HEK293 (cell line): ENCODE data around the gene CLCNKA.

Experiments
- BCL11B ChIP-seq: fragments of 450-650 bp; formaldehyde crosslinking; IDR thresholded peaks from 2 replicates; pipeline ENCODE4 v1.5.1; 2016; ENCODE audit warnings: low read depth, missing biosample characterization, missing genetic modification characterization
- SETDB1 ChIP-seq: IDR thresholded peaks from one replicate; pipeline ENCODE4 v1.6.1; 2017; ENCODE audit warnings: mild to moderate bottlenecking, low read length, moderate library complexity, mixed read lengths; ENCODE audit not compliant: insufficient read length
- YY1 ChIP-seq: fragments of 450-650 bp; formaldehyde crosslinking; IDR thresholded peaks from 2 replicates; pipeline ENCODE4 v1.5.1; 2018; ENCODE audit warnings: missing biosample characterization, missing genetic modification characterization
- ZBTB1 ChIP-seq: fragments of 450-650 bp; formaldehyde crosslinking; IDR thresholded peaks from 2 replicates; pipeline ENCODE4 v1.5.1; 2016; ENCODE audit warnings: missing biosample characterization, missing genetic modification characterization
- ZNF221 ChIP-seq: fragments of 450-650 bp; formaldehyde crosslinking; IDR thresholded peaks from 2 replicates; pipeline ENCODE4 v1.5.1; 2017; ENCODE audit warnings: missing biosample characterization, missing genetic modification characterization, borderline replicate concordance
- ZNF274 ChIP-seq, 2 experiments: fragments of 200-500 bp in 1 of 2; fragments of 450-650 bp in 1 of 2; sonication (Bioruptor generic) in 1 of 2; formaldehyde crosslinking in 1 of 2; IDR thresholded peaks; 2 replicates each; pipeline versions ENCODE4 v1.5.1 to v1.6.1; 2014 to 2016; ENCODE audit warnings: borderline replicate concordance in 1 of 2, inconsistent platforms in 1 of 2, low read length in 1 of 2, missing biosample characterization in 1 of 2, missing genetic modification characterization in 1 of 2
- ZNF292 ChIP-seq: fragments of 450-650 bp; formaldehyde crosslinking; IDR thresholded peaks from 2 replicates; pipeline ENCODE4 v1.5.1; 2016; ENCODE audit warnings: low read depth, missing biosample characterization, missing genetic modification characterization, borderline replicate concordance
- ZNF549 ChIP-seq: fragments of 450-650 bp; IDR thresholded peaks from 2 replicates; pipeline ENCODE4 v1.5.1; 2018; ENCODE audit warnings: missing biosample characterization, missing genetic modification characterization, mild to moderate bottlenecking, inconsistent platforms, moderate library complexity
- ZNF560 ChIP-seq: fragments of 450-650 bp; formaldehyde crosslinking; IDR thresholded peaks from 2 replicates; pipeline ENCODE4 v1.5.1; 2017; ENCODE audit warnings: missing biosample characterization, missing genetic modification characterization, borderline replicate concordance
- TF ChIP-seq, protein P1 (sequence below): fragments of 450-650 bp; formaldehyde crosslinking; IDR thresholded peaks from 2 replicates; pipeline ENCODE4 v1.5.1; 2016; ENCODE audit warnings: missing biosample characterization, missing genetic modification characterization
- TF ChIP-seq, protein P2 (sequence below): fragments of 450-650 bp; formaldehyde crosslinking; IDR thresholded peaks from 2 replicates; pipeline ENCODE4 v1.5.1; 2016; ENCODE audit warnings: missing biosample characterization, missing genetic modification characterization
- TF ChIP-seq, protein P3 (sequence below): fragments of 450-650 bp; formaldehyde crosslinking; IDR thresholded peaks from 2 replicates; pipeline ENCODE4 v1.5.1; 2016; ENCODE audit warnings: missing biosample characterization, missing genetic modification characterization, borderline replicate concordance

DNA sequence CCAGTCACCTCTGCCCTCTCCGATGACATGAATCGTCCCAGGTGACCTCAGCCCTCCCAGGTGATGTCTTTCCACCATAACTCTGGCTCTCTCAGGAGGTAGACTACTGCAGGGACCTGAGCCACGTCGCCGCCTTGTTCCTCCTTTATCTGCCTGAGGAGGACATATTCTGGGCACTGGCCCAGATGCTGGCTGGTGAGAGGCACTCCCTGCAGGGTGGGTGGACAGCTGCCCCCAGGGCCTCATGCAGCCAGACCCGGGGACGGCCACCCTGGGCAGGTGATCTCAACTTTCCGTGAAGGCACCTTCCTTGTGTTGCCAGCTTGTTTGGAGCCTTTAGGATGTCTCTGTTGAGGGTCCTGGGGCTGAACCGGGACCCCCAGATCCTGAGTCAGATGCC is 32.1 kb upstream of the CLCNKA start:
- TF ChIP-seq, protein P1, sequence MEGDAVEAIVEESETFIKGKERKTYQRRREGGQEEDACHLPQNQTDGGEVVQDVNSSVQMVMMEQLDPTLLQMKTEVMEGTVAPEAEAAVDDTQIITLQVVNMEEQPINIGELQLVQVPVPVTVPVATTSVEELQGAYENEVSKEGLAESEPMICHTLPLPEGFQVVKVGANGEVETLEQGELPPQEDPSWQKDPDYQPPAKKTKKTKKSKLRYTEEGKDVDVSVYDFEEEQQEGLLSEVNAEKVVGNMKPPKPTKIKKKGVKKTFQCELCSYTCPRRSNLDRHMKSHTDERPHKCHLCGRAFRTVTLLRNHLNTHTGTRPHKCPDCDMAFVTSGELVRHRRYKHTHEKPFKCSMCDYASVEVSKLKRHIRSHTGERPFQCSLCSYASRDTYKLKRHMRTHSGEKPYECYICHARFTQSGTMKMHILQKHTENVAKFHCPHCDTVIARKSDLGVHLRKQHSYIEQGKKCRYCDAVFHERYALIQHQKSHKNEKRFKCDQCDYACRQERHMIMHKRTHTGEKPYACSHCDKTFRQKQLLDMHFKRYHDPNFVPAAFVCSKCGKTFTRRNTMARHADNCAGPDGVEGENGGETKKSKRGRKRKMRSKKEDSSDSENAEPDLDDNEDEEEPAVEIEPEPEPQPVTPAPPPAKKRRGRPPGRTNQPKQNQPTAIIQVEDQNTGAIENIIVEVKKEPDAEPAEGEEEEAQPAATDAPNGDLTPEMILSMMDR (tag by site-specific recombination) = no peak
- TF ChIP-seq ZNF221 = no peak
- TF ChIP-seq, protein P2, sequence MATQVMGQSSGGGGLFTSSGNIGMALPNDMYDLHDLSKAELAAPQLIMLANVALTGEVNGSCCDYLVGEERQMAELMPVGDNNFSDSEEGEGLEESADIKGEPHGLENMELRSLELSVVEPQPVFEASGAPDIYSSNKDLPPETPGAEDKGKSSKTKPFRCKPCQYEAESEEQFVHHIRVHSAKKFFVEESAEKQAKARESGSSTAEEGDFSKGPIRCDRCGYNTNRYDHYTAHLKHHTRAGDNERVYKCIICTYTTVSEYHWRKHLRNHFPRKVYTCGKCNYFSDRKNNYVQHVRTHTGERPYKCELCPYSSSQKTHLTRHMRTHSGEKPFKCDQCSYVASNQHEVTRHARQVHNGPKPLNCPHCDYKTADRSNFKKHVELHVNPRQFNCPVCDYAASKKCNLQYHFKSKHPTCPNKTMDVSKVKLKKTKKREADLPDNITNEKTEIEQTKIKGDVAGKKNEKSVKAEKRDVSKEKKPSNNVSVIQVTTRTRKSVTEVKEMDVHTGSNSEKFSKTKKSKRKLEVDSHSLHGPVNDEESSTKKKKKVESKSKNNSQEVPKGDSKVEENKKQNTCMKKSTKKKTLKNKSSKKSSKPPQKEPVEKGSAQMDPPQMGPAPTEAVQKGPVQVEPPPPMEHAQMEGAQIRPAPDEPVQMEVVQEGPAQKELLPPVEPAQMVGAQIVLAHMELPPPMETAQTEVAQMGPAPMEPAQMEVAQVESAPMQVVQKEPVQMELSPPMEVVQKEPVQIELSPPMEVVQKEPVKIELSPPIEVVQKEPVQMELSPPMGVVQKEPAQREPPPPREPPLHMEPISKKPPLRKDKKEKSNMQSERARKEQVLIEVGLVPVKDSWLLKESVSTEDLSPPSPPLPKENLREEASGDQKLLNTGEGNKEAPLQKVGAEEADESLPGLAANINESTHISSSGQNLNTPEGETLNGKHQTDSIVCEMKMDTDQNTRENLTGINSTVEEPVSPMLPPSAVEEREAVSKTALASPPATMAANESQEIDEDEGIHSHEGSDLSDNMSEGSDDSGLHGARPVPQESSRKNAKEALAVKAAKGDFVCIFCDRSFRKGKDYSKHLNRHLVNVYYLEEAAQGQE (tag by site-specific recombination) = no peak
- TF ChIP-seq ZNF274 (IDR thresholded peaks at IDR 0.05; ENCODE audit: low read length) = no peak
- TF ChIP-seq ZNF274 (tag by site-specific recombination; IDR thresholded peaks at IDR 0.05; ENCODE audit: borderline replicate concordance) = no peak
- no peak for TF ChIP-seq ZNF549 (tag by site-specific recombination)
- TF ChIP-seq YY1 = no peak
- TF ChIP-seq BCL11B (tag by site-specific recombination) = no peak
- TF ChIP-seq ZNF292 (tag by site-specific recombination) = no peak
- no peak for TF ChIP-seq SETDB1
- TF ChIP-seq ZNF560 (tag by site-specific recombination) = no peak
- no peak for TF ChIP-seq ZBTB1 (tag by site-specific recombination)
- TF ChIP-seq, protein P3, sequence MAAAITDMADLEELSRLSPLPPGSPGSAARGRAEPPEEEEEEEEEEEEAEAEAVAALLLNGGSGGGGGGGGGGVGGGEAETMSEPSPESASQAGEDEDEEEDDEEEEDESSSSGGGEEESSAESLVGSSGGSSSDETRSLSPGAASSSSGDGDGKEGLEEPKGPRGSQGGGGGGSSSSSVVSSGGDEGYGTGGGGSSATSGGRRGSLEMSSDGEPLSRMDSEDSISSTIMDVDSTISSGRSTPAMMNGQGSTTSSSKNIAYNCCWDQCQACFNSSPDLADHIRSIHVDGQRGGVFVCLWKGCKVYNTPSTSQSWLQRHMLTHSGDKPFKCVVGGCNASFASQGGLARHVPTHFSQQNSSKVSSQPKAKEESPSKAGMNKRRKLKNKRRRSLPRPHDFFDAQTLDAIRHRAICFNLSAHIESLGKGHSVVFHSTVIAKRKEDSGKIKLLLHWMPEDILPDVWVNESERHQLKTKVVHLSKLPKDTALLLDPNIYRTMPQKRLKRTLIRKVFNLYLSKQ (tag by site-specific recombination) = no peak
